Prostate gland (tissue), 2 donors: ENCODE results near the gene SEMA3E.

Source experiments
- POLR2A ChIP-seq: fragments of 450-650 bp; IDR thresholded peaks from one replicate; pipeline ENCODE4 v1.6.1; 2016; ENCODE audit warnings: antibody characterized with exemption, mild to moderate bottlenecking
- POLR2AphosphoS5 ChIP-seq: sonication (generic); formaldehyde crosslinking; IDR thresholded peaks from one replicate; pipeline ENCODE4 v1.6.1; 2017; ENCODE audit warnings: antibody characterized with exemption
- TF ChIP-seq, protein P1 (sequence below), 4 experiments: fragments of 200-600 bp in 2 of 4; fragments of 450-650 bp in 2 of 4; sonication (generic) in 2 of 4; IDR thresholded peaks; 1 replicate in 3 of 4; 2 replicates in 1 of 4; pipeline ENCODE4 v1.5.1; 2016 to 2019; ENCODE audit warnings: antibody characterized with exemption in 4 of 4, mild to moderate bottlenecking in 2 of 4, moderate library complexity in 2 of 4

DNA sequence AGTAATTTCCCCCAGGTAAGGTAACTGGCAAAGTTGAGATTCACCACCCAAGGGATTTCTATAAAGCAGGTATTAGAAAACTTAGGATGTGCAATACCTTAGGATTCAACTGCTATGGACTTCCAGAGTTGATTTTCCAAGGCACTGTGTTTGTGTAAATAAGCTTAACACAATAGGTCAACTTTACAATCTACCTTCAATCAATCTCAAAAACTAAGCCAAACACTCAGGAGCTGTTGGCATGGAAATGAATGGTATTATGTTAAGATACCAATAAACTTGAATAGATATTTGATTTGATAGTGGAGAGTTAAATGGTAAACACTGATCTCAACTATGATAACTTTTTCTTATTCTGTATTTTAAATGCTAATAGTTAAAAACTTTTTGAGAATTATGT is 762 bp upstream of the SEMA3E start:
- TF ChIP-seq, protein P1, sequence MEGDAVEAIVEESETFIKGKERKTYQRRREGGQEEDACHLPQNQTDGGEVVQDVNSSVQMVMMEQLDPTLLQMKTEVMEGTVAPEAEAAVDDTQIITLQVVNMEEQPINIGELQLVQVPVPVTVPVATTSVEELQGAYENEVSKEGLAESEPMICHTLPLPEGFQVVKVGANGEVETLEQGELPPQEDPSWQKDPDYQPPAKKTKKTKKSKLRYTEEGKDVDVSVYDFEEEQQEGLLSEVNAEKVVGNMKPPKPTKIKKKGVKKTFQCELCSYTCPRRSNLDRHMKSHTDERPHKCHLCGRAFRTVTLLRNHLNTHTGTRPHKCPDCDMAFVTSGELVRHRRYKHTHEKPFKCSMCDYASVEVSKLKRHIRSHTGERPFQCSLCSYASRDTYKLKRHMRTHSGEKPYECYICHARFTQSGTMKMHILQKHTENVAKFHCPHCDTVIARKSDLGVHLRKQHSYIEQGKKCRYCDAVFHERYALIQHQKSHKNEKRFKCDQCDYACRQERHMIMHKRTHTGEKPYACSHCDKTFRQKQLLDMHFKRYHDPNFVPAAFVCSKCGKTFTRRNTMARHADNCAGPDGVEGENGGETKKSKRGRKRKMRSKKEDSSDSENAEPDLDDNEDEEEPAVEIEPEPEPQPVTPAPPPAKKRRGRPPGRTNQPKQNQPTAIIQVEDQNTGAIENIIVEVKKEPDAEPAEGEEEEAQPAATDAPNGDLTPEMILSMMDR (IDR thresholded peaks at IDR 0.05), result no peak
- no peak for TF ChIP-seq POLR2AphosphoS5
- TF ChIP-seq POLR2A, result no peak
